K562 (cell line): ENCODE data around the gene CUX1. TPM values are rescaled to one million over a fixed set of nuclear protein-coding genes. Genes with fewer than 3 reads are reported as not detected.
A peak's percentile ranks its signal among the peaks of the same experiment; 100 is the strongest.

Source experiments
- BHLHE40 ChIP-seq: IDR thresholded peaks from 2 replicates; pipeline ENCODE4 v1.6.1; 2011; ENCODE audit warnings: low read length, improper control_type of control experiment
- CHD7 ChIP-seq: fragments of 200-600 bp; sonication (generic); IDR thresholded peaks from one replicate; pipeline ENCODE4 v1.6.1; 2012; ENCODE audit warnings: mild to moderate bottlenecking, low read depth, low read length, inconsistent platforms
- ETV1 ChIP-seq: fragments of 450-650 bp; conservative IDR thresholded peaks from 2 replicates; pipeline ENCODE4 v1.6.1; 2016; ENCODE audit warnings: missing genetic modification characterization, control low read depth, low read depth, missing compliant biosample characterization
- GTF2F1 ChIP-seq: IDR thresholded peaks from 2 replicates; pipeline ENCODE4 v1.6.1; 2011; ENCODE audit warnings: low read depth, low read length, improper control_type of control experiment
- HIVEP1 ChIP-seq: fragments of 250-450 bp; sonication (Bioruptor Pico); IDR thresholded peaks from 2 replicates; pipeline ENCODE4 v1.4.0; 2020; ENCODE audit warnings: mild to moderate bottlenecking
- HNRNPLL ChIP-seq: fragments of 200-400 bp; formaldehyde crosslinking; IDR thresholded peaks from 2 replicates; pipeline ENCODE4 v1.6.1; 2017; ENCODE audit warnings: low read length, low read depth, mild to moderate bottlenecking; ENCODE audit not compliant: poor library complexity, severe bottlenecking
- JUND ChIP-seq, 2 experiments: IDR thresholded peaks; 2 replicates in 1 of 2; 3 replicates in 1 of 2; pipeline ENCODE4 v1.6.1; 2011; ENCODE audit warnings: borderline replicate concordance in 2 of 2, low read depth in 2 of 2, low read length in 2 of 2, improper control_type of control experiment in 1 of 2, missing biosample characterization in 1 of 2, missing genetic modification characterization in 1 of 2, missing genetic modification reagents in 1 of 2
- MTA3 ChIP-seq: fragments of 450-650 bp; formaldehyde crosslinking; IDR thresholded peaks from 2 replicates; pipeline ENCODE4 v1.6.1; 2017; ENCODE audit warnings: mild to moderate bottlenecking, borderline replicate concordance
- RAD21 ChIP-seq, 2 experiments: fragments of 250-450 bp in 1 of 2; fragments of 450-650 bp in 1 of 2; sonication (Bioruptor Pico) in 1 of 2; formaldehyde crosslinking in 1 of 2; IDR thresholded peaks in 1 of 2; conservative IDR thresholded peaks in 1 of 2; 2 replicates each; pipeline versions ENCODE4 v1.4.0 to v1.8.0; 2020 to 2022; ENCODE audit warnings: mild to moderate bottlenecking in 2 of 2, moderate library complexity in 1 of 2
- RAD51 ChIP-seq: fragments of 450-650 bp; IDR thresholded peaks from 2 replicates; pipeline ENCODE4 v1.7.1; 2016; ENCODE audit warnings: low read depth, mild to moderate bottlenecking, borderline replicate concordance
- RHOXF2B ChIP-seq: fragments of 250-450 bp; sonication (Bioruptor Pico); conservative IDR thresholded peaks from 2 replicates; pipeline ENCODE4 v1.5.1; 2021
- SMARCA5 ChIP-seq: fragments of 450-650 bp; IDR thresholded peaks from 2 replicates; pipeline ENCODE4 v1.6.1; 2016
- TAF9B ChIP-seq: fragments of 450-650 bp; IDR thresholded peaks from 2 replicates; pipeline ENCODE4 v1.6.1; 2018; ENCODE audit warnings: mild to moderate bottlenecking; ENCODE audit not compliant: partially characterized antibody
- TCF15 ChIP-seq: fragments of 250-450 bp; sonication (Bioruptor Pico); IDR thresholded peaks from 2 replicates; pipeline ENCODE4 v1.8.0; 2022; ENCODE audit warnings: moderate library complexity, mild to moderate bottlenecking, inconsistent platforms
- U2AF2 ChIP-seq: fragments of 200-400 bp; formaldehyde crosslinking; optimal IDR thresholded peaks from 2 replicates; pipeline ENCODE3; 2017; ENCODE audit warnings: low read depth, mild to moderate bottlenecking, low read length
- ZFP1 ChIP-seq: fragments of 450-650 bp; formaldehyde crosslinking; IDR thresholded peaks from 2 replicates; pipeline ENCODE4 v1.4.0; 2020; ENCODE audit warnings: mild to moderate bottlenecking, mixed read lengths
- ZNF561 ChIP-seq: fragments of 450-650 bp; formaldehyde crosslinking; conservative IDR thresholded peaks from 2 replicates; pipeline ENCODE4 v1.4.0; 2020; ENCODE audit warnings: mild to moderate bottlenecking, moderate library complexity
- polyA plus RNA-seq, 8 experiments: library from polyadenylated mRNA; depleted of rRNA in 4 of 8; stranded (reverse) in 5 of 8; unstranded in 3 of 8; fragments of >200 nt; fragmentation: Nextera tagmentation in 2 of 8; fragmentation: Illumina TruSeq in 1 of 8; extraction: Ambion mirVana in 2 of 8; extraction: Trizol in 1 of 8; gene quantifications; 2 replicates each; pipeline versions ENCODE4 v1.2.1 to v1.2.3, GENCODE V29; 2011 to 2014; ENCODE audit warnings: inconsistent platforms in 1 of 8, missing spikeins in 1 of 8
- total RNA-seq, 7 experiments: library from RNA; depleted of rRNA in 6 of 7; stranded (reverse); fragments of >200 nt in 6 of 7; fragmentation: Illumina TruSeq in 2 of 7; extraction: Trizol in 2 of 7; gene quantifications; 2 replicates each; pipeline versions ENCODE4 v1.2.1 to v1.2.3, GENCODE V29; 2011 to 2021; ENCODE audit warnings: low replicate concordance in 1 of 7

The CUX1 gene
- total and polyA plus RNA-seq, 9 of the 15 experiments (the other 6 are each of a cell fraction or from before 2014, with no cell fraction given): 3.6 to 55.3 (median 25.2) TPM

GRCh38 chr7:101912716-101913110 lies 95.3 kb downstream of the CUX1 start (continued):
- peak; percentile 79 for TF ChIP-seq JUND (IDR thresholded peaks at IDR 0.05; ENCODE audit: borderline replicate concordance, low read depth, low read length)
- no peak; the same call in 1 of the 3 replicates for TF ChIP-seq JUND (tag; IDR thresholded peaks at IDR 0.05; ENCODE audit: borderline replicate concordance, low read depth, low read length)
- no peak for TF ChIP-seq TAF9B
- TF ChIP-seq HNRNPLL: no peak
- TF ChIP-seq MTA3: 0 out of 2 replicates have a peak, but pooled peaks have one; percentile 4
- TF ChIP-seq TCF15 (CRISPR knock-in tag): no peak
- no peak for TF ChIP-seq GTF2F1
- TF ChIP-seq CHD7: no peak
- TF ChIP-seq BHLHE40: peak; percentile 77
- TF ChIP-seq RAD21 (CRISPR knock-in tag; conservative IDR thresholded peaks at IDR 0.05 in 1 of 2, IDR thresholded peaks at IDR 0.05 in 1 of 2): no peak
- no peak for TF ChIP-seq HIVEP1
- no peak for TF ChIP-seq ZFP1 (CRISPR knock-in tag)
- no peak for TF ChIP-seq ETV1 (tag)
- TF ChIP-seq U2AF2: no peak
- TF ChIP-seq RHOXF2B (CRISPR knock-in tag): no peak
- peak; percentile 21; the same call in 1 of the 2 replicates for TF ChIP-seq RAD51
- TF ChIP-seq ZNF561 (CRISPR knock-in tag): no peak
- TF ChIP-seq SMARCA5: no peak
